Measurements from ENCODE around the gene RUNX1.

DNA sequence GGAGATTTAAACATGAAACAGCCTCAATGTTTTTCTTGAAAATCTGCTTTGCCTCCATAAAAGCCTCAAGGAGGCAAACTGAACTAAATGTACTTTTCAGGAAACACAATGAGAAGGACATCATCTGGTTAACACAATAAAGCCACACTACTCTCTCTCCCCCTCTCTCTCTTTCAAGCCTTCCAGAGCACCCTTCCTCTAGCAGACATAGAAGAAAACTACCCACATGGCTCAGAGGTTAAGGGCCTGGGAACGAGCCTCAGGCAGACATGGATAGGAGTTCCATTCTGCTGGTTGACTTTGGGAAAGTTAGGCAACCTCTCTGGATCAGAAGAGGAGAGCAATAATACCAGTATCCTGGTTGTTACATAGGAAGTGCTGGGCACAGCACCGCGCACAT lies 42.9 kb downstream of the RUNX1 start:
- TF ChIP-seq, protein P1, sequence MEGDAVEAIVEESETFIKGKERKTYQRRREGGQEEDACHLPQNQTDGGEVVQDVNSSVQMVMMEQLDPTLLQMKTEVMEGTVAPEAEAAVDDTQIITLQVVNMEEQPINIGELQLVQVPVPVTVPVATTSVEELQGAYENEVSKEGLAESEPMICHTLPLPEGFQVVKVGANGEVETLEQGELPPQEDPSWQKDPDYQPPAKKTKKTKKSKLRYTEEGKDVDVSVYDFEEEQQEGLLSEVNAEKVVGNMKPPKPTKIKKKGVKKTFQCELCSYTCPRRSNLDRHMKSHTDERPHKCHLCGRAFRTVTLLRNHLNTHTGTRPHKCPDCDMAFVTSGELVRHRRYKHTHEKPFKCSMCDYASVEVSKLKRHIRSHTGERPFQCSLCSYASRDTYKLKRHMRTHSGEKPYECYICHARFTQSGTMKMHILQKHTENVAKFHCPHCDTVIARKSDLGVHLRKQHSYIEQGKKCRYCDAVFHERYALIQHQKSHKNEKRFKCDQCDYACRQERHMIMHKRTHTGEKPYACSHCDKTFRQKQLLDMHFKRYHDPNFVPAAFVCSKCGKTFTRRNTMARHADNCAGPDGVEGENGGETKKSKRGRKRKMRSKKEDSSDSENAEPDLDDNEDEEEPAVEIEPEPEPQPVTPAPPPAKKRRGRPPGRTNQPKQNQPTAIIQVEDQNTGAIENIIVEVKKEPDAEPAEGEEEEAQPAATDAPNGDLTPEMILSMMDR (IDR thresholded peaks at IDR 0.05) = no peak
- TF ChIP-seq ZFX (IDR thresholded peaks at IDR 0.05; ENCODE audit: borderline replicate concordance) = no peak

Data from 22Rv1 (cell line).